ENCODE data around the gene USP10. TPM values are rescaled to one million over a fixed set of nuclear protein-coding genes. Genes with fewer than 3 reads are reported as not detected.

The USP10 gene
- total and polyA plus RNA-seq, 4 donors = 28.2 to 46.1 (median 42.0) TPM

GRCh38 chr16:84684592-84684965 lies 15.2 kb upstream of the USP10 start:
- H3K4me1 ChIP-seq (ENCODE audit: control insufficient read depth in 4 of 4, insufficient read depth in 4 of 4, low read length in 3 of 4) = no peaks in the 10 kb centered on the region
- H3K36me3 ChIP-seq (ENCODE audit: control insufficient read depth in 4 of 4, insufficient read depth in 3 of 4, low read depth in 1 of 4, low read length in 3 of 4) = no peaks in the 10 kb centered on the region
- no peaks in the 10 kb centered on the region for H3K27me3 ChIP-seq (ENCODE audit: control insufficient read depth in 4 of 4, insufficient read depth in 4 of 4, low read length in 3 of 4)
- H3K27ac ChIP-seq (ENCODE audit: low read depth in 1 of 2, low read length in 2 of 2) = no peak overlapping the region
- H3K9ac ChIP-seq (ENCODE audit: low read depth in 1 of 2, low read length in 2 of 2) = no peak overlapping the region
- DNase-seq (ENCODE audit: low spot score) = no peak
- H3K9me3 ChIP-seq (ENCODE audit: control insufficient read depth in 4 of 4, low read length in 3 of 4) = no peaks in the 10 kb centered on the region
- no peak for TF ChIP-seq FOXA2 (IDR thresholded peaks at IDR 0.05)
- no peak for TF ChIP-seq RXRA (IDR thresholded peaks at IDR 0.05)
- TF ChIP-seq RAD21 (IDR thresholded peaks at IDR 0.05) = no peak
- TF ChIP-seq HNF4A (conservative IDR thresholded peaks at IDR 0.05) = no peak
- TF ChIP-seq HNF4G (IDR thresholded peaks at IDR 0.05) = no peak
- no peak for TF ChIP-seq YY1 (IDR thresholded peaks at IDR 0.05)
- 91% methylated on average over 4 of the region's 4 CpGs for WGBS
- H3K4me3 ChIP-seq (ENCODE audit: low read depth in 1 of 3, low read length in 3 of 3) = no peak overlapping the region

DNA sequence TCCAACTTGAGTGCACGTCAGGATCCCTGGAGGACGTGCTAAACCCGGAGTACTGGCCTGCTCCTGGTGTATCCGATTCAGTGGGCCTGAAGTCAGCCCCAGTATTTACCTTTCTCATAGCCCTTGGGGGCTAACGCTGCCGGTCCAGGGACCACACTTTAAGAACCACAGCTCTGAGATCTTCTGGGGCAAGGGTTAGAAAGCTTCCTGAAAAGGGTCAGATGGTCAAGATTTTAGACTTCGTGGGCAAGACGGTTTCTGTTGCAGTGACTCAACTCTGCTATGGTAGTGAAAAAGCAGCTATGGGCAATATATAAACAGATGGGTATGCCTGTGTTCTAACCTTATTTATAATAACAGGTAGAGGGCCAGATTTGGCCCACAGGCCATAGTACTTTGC lies 14.6 kb upstream of the USP10 start:
- Histone ChIP-seq H3K4me1 (ENCODE audit: control insufficient read depth in 4 of 4, insufficient read depth in 4 of 4, low read length in 3 of 4) (no peaks in the 10 kb centered on the region), H3K27me3 (ENCODE audit: control insufficient read depth in 4 of 4, insufficient read depth in 4 of 4, low read length in 3 of 4) (no peaks in the 10 kb centered on the region), H3K4me3 (ENCODE audit: low read depth in 1 of 3, low read length in 3 of 3) (no peak overlapping the region), H3K9me3 (ENCODE audit: control insufficient read depth in 4 of 4, low read length in 3 of 4) (no peaks in the 10 kb centered on the region), H3K36me3 (ENCODE audit: control insufficient read depth in 4 of 4, insufficient read depth in 3 of 4, low read depth in 1 of 4, low read length in 3 of 4) (no peaks in the 10 kb centered on the region), H3K27ac (ENCODE audit: low read depth in 1 of 2, low read length in 2 of 2) (no peak overlapping the region), H3K9ac (ENCODE audit: low read depth in 1 of 2, low read length in 2 of 2) (no peak overlapping the region)
- 83% methylated on average over 8 of the region's 8 CpGs for WGBS
- TF ChIP-seq ATF3 (IDR thresholded peaks at IDR 0.05) (no peak), FOXA2 (IDR thresholded peaks at IDR 0.05) (no peak), RXRA (IDR thresholded peaks at IDR 0.05) (no peak), TAF1 (conservative IDR thresholded peaks at IDR 0.05) (no peak), SP1 (IDR thresholded peaks at IDR 0.05) (no peak), FOXA1 (IDR thresholded peaks at IDR 0.05) (no peak), NR2F2 (IDR thresholded peaks at IDR 0.05) (no peak)
- TF ChIP-seq, protein P1, sequence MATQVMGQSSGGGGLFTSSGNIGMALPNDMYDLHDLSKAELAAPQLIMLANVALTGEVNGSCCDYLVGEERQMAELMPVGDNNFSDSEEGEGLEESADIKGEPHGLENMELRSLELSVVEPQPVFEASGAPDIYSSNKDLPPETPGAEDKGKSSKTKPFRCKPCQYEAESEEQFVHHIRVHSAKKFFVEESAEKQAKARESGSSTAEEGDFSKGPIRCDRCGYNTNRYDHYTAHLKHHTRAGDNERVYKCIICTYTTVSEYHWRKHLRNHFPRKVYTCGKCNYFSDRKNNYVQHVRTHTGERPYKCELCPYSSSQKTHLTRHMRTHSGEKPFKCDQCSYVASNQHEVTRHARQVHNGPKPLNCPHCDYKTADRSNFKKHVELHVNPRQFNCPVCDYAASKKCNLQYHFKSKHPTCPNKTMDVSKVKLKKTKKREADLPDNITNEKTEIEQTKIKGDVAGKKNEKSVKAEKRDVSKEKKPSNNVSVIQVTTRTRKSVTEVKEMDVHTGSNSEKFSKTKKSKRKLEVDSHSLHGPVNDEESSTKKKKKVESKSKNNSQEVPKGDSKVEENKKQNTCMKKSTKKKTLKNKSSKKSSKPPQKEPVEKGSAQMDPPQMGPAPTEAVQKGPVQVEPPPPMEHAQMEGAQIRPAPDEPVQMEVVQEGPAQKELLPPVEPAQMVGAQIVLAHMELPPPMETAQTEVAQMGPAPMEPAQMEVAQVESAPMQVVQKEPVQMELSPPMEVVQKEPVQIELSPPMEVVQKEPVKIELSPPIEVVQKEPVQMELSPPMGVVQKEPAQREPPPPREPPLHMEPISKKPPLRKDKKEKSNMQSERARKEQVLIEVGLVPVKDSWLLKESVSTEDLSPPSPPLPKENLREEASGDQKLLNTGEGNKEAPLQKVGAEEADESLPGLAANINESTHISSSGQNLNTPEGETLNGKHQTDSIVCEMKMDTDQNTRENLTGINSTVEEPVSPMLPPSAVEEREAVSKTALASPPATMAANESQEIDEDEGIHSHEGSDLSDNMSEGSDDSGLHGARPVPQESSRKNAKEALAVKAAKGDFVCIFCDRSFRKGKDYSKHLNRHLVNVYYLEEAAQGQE (IDR thresholded peaks at IDR 0.05) = no peak
- no peak for DNase-seq (ENCODE audit: low spot score)

GRCh38 chr16:84686707-84687298 lies 13.0 kb upstream of the USP10 start:
- TF ChIP-seq JUND (IDR thresholded peaks at IDR 0.05) = no peak
- no peak for TF ChIP-seq ATF3 (IDR thresholded peaks at IDR 0.05)
- TF ChIP-seq RXRA (IDR thresholded peaks at IDR 0.05) = no peak
- TF ChIP-seq YY1 (IDR thresholded peaks at IDR 0.05) = no peak
- no peak for TF ChIP-seq HNF4A (conservative IDR thresholded peaks at IDR 0.05)
- TF ChIP-seq FOXA2 (IDR thresholded peaks at IDR 0.05) = no peak
- no peak for TF ChIP-seq EGR1 (IDR thresholded peaks at IDR 0.05; ENCODE audit: low read depth in 2 of 2)
- TF ChIP-seq, protein P2, sequence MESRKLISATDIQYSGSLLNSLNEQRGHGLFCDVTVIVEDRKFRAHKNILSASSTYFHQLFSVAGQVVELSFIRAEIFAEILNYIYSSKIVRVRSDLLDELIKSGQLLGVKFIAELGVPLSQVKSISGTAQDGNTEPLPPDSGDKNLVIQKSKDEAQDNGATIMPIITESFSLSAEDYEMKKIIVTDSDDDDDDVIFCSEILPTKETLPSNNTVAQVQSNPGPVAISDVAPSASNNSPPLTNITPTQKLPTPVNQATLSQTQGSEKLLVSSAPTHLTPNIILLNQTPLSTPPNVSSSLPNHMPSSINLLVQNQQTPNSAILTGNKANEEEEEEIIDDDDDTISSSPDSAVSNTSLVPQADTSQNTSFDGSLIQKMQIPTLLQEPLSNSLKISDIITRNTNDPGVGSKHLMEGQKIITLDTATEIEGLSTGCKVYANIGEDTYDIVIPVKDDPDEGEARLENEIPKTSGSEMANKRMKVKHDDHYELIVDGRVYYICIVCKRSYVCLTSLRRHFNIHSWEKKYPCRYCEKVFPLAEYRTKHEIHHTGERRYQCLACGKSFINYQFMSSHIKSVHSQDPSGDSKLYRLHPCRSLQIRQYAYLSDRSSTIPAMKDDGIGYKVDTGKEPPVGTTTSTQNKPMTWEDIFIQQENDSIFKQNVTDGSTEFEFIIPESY (IDR thresholded peaks at IDR 0.05) = no peak
- TF ChIP-seq RAD21 (IDR thresholded peaks at IDR 0.05) = no peak
- no peak for TF ChIP-seq TAF1 (conservative IDR thresholded peaks at IDR 0.05)
- TF ChIP-seq NR2F2 (IDR thresholded peaks at IDR 0.05) = no peak
- no peak for TF ChIP-seq HNF4G (IDR thresholded peaks at IDR 0.05)
- no peak for TF ChIP-seq FOXA1 (IDR thresholded peaks at IDR 0.05)
- TF ChIP-seq, protein P1 (IDR thresholded peaks at IDR 0.05) = no peak
- Histone ChIP-seq H3K9me3 (ENCODE audit: control insufficient read depth in 4 of 4, low read length in 3 of 4) (no peaks in the 10 kb centered on the region), H3K4me3 (ENCODE audit: low read depth in 1 of 3, low read length in 3 of 3) (no peak overlapping the region), H3K36me3 (ENCODE audit: control insufficient read depth in 4 of 4, insufficient read depth in 3 of 4, low read depth in 1 of 4, low read length in 3 of 4) (no peaks in the 10 kb centered on the region), H3K9ac (ENCODE audit: low read depth in 1 of 2, low read length in 2 of 2) (no peak overlapping the region), H3K27ac (ENCODE audit: low read depth in 1 of 2, low read length in 2 of 2) (no peak overlapping the region), H3K4me1 (ENCODE audit: control insufficient read depth in 4 of 4, insufficient read depth in 4 of 4, low read length in 3 of 4) (no peaks in the 10 kb centered on the region), H3K27me3 (ENCODE audit: control insufficient read depth in 4 of 4, insufficient read depth in 4 of 4, low read length in 3 of 4) (no peaks in the 10 kb centered on the region)
- WGBS = 88% methylated on average over 6 of the region's 6 CpGs
- no peak for DNase-seq (ENCODE audit: low spot score)

Measured in liver (tissue), 9 donors.